Endometrial microvascular endothelial cells (primary cell): ENCODE results near the gene SERPINB2. TPM values are rescaled to one million over a fixed set of nuclear protein-coding genes. Genes with fewer than 3 reads are reported as not detected.

Experiments used
- in situ Hi-C: cut with HindIII; loops from 2 replicates; pipeline ENCODE4 v1.10.0; 2017; ENCODE audit warnings: low sequenced_read_pairs, low pct_unique_long_range_greater_than_20kb; ENCODE audit errors: inconsistent ontology term
- total RNA-seq: library from RNA; depleted of rRNA; stranded (reverse); fragments of >200 nt; gene quantifications from one replicate; pipeline ENCODE4 v1.2.3, GENCODE V29; 2015; ENCODE audit errors: inconsistent ontology term

The SERPINB2 gene
- total RNA-seq, 1 donor from 2014 or later, result 1.0 TPM

DNA sequence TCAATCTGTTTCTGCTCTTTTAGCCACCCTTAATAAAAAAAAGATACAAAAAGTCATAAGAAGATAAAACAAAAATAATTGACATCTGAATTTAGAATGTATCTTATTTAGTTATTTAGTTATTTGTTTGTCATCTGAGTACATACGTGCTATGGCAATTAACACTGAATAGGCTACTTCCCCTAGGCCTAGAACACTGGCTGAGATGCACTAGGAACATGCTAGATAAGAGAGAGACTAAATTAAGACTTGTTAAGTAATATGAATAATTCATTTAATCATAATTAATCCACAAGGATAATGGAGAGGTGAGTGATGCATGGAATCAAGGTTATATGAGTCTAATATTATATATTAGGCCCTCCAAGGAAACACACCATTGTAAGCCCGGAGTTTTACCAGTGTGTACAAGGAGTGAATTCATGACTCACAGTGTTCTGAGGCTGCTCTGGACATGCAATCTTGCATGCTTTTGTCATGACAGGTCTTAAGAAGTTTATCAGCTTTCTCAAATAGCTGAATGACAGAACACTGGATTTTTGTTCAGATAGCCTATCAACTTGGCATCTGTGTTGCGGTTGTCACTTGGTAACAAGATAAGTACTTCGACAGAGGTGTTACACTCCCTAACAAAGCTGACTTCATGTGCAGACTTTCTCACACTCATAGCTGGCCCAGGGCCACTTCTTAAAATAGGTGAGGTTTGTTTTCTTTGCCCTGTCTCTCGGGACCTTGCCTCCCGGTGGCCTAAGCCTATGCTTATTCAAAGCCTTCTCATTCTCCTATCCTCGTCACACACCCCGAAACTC lies 5.0 kb upstream of the SERPINB2 start:
- in situ Hi-C loops, result no loop called here

DNA sequence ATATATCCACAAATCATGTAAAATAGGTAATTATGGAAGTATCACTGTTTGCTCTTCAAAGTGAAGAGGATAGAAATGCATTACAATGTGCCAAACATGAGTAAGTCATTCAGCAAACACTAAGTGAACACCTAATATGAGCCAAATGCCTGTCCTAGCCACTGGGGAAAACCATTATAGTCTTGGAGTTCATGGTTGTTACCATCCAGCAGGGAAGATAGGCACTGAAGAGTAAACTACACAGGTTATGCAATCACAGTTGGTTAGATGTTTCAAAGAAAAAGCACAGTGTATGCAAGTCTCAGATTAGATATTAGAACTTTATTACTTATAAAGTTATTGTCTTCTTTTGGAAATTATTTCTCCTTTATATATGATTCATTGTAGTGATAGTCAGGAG lies 3.9 kb upstream of the SERPINB2 start:
- in situ Hi-C loops, result no loop called here

- in situ Hi-C loops, result no loop called here
Observed at GRCh38 chr18:63888470-63889190, 1.1 kb downstream of the SERPINB2 start.

- in situ Hi-C loops, result no loop called here
Observed at GRCh38 chr18:63889626-63890025, 2.1 kb downstream of the SERPINB2 start.

DNA sequence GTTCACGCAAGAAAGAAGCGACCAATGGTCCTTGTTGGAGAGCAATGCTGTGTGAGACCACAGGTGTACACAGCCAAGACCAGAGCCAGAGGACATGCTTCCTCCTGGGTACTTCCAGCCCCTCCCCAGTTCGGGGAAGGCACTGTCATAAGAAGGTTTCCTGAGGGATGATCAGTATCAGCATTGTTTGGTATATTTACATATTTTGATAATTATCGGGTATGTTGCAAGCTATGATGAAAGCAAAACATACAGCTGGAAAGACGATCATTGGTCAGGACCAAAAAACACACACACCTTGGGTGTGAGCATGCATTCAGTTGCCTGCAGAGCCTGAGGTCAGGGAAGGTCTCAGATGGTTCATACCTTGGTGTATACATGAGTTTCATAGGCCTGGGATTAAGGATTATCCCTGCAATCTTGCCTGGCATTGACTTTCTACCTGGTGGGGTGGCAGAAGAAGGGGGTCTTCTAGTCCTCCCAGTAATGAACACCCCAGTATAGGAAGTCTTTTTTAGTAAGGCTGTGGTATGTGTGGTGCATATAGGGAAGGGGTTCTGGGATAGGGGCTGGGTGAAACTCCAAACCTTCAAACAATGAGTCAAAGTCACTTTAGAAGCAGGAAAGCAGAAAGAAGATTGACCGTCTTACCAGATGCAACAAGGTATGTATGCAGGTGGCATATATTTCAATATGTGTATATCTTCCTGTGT lies 2.9 kb downstream of the SERPINB2 start:
- in situ Hi-C loops, result no loop called here

GRCh38 chr18:63890950-63891304 lies 3.4 kb downstream of the SERPINB2 start:
- in situ Hi-C loops, result no loop called here

- in situ Hi-C loops, result no loop called here
Observed at GRCh38 chr18:63892566-63892965, 5.1 kb downstream of the SERPINB2 start.

DNA sequence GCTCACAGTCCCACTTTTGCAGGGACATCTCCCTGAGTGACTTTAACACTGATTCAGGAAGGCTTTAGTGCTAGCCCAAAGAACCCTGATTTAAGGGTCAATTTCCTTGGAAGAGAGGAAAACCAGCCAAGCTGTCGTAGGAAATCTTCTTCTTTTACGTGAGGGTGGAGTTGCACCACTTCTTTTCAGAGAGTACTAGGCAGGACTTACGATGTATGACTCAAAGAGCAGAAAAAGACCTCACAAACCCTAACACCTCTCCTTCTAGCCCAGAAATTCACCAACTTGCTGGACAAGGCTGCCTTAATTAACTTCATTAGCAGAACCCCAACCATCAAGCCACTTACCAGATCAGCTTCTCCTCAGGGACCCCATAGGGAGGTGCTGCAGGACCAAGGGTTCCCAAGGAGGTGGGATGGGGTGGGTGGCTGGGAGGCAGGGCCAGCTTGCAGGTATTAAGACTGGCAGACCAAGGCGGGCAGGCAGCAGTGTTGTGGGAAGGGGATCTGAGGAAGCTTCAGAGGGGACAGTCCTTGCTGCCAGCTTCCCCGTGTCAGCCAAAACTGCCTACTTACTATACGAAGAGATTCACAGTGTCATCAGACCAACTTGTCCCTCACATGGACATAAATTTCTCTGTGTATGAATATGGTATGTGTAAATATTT lies 6.7 kb downstream of the SERPINB2 start:
- in situ Hi-C loops, result no loop called here

- in situ Hi-C loops, result no loop called here
Observed at GRCh38 chr18:63895190-63895589, 7.7 kb downstream of the SERPINB2 start.

DNA sequence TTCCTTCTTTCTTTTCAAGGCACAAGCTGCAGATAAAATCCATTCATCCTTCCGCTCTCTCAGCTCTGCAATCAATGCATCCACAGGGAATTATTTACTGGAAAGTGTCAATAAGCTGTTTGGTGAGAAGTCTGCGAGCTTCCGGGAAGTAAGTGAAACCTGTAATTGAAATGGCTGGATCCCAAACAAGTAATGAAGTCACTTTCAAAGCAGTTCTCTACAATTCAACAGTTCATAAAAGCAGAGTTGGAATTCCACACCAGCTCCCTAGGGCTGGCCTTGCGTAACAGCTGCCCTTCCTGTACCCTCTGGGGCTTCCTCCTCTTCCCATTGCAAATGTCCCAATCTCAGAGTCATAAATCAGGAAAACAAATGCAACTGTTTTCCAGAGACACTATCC lies 9.6 kb downstream of the SERPINB2 start:
- in situ Hi-C loops, result no loop called here

DNA sequence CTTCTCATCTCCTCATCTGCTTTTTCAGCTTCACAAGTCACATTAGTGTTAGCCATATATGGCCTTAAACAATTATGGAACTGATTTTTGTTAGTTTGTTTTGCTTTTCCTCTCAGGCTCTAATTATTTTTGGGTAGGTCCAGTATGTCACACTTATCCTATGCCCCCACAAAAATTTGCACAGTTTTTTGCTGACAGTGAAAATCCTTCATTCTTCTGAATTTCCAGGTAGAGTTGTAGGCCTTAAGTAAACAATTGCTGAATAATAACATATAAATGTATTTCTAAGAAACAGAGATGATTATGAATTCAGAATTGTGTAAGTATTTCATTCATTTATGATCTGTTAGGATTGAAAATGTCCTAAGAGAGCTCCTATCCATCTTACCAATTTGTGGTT lies 11.7 kb downstream of the SERPINB2 start:
- in situ Hi-C loops, result no loop called here

DNA sequence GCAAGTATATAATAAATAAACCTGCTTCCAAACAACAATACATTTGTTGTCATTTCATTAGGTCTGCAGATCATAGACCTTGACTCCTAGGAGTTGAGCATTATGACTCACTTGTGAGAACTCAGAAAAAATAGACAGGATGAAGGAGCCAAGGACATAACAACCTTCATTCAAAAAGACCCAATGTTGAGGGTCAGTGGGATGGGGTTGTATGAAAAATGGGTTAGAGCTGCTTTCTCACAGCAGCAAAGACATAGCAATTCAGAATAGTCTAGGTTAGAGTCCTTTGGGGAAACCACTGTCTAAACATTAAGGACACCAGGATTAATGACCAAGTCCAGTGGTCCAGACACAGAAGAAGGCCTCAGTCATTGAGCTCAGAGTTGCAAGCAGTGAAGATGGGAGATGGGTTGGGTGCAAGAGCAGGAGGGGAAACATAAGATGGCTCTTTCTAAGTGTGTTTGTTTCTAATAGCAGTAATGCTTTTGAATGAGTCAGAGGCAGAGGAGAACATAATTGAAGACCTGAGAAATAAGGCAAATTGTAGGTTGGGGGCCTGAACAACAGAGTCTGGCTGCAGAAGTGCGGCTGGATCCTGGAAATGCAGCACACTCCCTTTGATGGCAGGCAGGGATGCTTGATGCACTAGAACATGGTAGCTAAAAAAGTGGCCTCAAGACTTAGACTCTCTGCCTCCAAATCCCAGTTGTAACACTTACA lies 16.5 kb downstream of the SERPINB2 start:
- in situ Hi-C loops, result no loop called here

GRCh38 chr18:63904694-63905093 lies 17.2 kb downstream of the SERPINB2 start:
- in situ Hi-C loops, result no loop called here

- in situ Hi-C loops, result no loop called here
Observed at GRCh38 chr18:63905361-63905760, 17.9 kb downstream of the SERPINB2 start.

DNA sequence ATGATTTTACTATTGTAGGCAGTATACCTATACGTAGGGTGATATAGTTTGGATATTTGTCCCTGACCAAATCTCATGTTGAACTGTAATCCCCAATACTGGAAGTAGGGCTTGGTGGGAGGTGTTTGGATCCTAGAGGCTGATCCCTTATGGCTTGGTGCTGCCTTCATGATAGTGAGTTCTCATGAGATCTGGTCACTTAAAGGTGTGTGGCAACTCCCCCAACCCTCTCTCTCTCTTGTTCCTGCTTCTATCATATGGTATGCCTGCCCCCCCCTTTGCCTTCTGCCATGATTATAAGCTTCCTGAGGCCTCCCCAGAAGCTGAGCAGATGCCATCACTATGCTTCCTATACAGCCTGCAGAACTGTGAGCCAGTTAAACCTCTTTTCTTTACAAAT lies 18.6 kb downstream of the SERPINB2 start:
- in situ Hi-C loops, result no loop called here

DNA sequence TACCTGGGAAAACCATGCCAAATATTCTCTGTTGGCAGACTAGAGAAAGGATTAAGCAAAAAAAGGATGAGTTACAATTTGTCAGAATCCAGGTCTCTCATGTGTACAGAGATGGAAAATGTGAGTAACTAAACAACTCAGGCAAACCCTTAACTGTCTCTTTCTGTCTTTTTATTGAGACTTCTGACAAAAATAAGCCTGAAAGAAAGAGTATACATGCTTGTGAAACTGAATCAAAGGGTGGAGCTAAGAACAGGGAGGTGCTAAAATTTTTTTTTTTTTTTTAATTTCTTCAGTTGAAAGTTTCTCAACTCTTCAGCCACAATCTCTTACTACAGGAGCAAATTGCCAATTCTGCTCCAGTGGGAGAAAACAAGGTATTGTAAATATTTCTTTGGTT lies 20.2 kb downstream of the SERPINB2 start, which contains the start of gene SERPINB10:
SERPINB10 (plus strand) TSS at position 295 of the 400 bp plus-strand sequence. CDS start 7,553 bp downstream, outside the sequence.
- in situ Hi-C loops, result no loop called here

- in situ Hi-C loops, result no loop called here
Observed at GRCh38 chr18:63908858-63909257, 21.4 kb downstream of the SERPINB2 start.

GRCh38 chr18:63909870-63910269 lies 22.4 kb downstream of the SERPINB2 start:
- in situ Hi-C loops, result no loop called here

GRCh38 chr18:63917817-63918216 lies 30.3 kb downstream of the SERPINB2 start:
- in situ Hi-C loops, result no loop called here
